ENCODE measurements around the gene SLC10A1. TPM values are rescaled to one million over a fixed set of nuclear protein-coding genes. Genes with fewer than 3 reads are reported as not detected.
A peak's percentile ranks its signal among the peaks of the same experiment; 100 is the strongest.

SLC10A1 gene
- total RNA-seq, 1 experiment from 2014 or later: not detected

DNA sequence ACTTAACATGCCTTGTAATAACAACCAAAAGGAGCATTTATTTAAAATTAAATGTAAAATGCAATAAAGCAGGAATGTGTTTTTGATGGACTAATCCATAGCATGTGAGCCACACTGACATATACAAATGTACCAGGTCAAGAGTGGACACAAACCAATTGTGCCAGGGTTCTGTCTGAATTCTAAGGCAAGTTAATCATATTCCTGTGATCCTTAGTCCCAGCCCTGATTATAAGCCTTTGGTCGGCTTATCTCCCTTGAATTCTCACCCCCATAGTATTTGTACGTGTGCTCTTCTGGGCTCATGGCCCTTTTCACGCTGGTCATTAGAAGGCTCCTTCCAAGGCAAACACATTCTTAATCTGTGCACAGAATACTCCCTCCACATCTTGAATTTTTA lies 40.7 kb downstream of the SLC10A1 start:
- Histone ChIP-seq H3K27ac (ENCODE audit: low read length) (no peak overlapping the region), H4K20me1 (ENCODE audit: insufficient read depth, low read depth, low read length) (no peaks in the 10 kb centered on the region), H3K36me3 (ENCODE audit: insufficient read depth, low read length) (no peaks in the 10 kb centered on the region), H3K4me2 (ENCODE audit: low read depth, low read length, poor library complexity, severe bottlenecking) (no peak overlapping the region), H3K4me1 (ENCODE audit: low read length) (peaks cover 11% of the 10 kb centered on the region), H3K4me3 (ENCODE audit: low read length) (no peak overlapping the region), H3K9me3 (ENCODE audit: low read length) (no peaks in the 10 kb centered on the region), H3K79me2 (ENCODE audit: low read length) (no peaks in the 10 kb centered on the region), H3K27me3 (ENCODE audit: low read length) (no peaks in the 10 kb centered on the region), H2AFZ (ENCODE audit: low read length) (no peak overlapping the region), H3K9me2 (replicated peaks; ENCODE audit: insufficient read depth, low read length) (0 out of 2 replicates have a peak, but pooled peaks cover 4% of the 10 kb centered on the region), H3K9ac (ENCODE audit: low read length) (no peak overlapping the region)
- DNase-seq: no peak

DNA sequence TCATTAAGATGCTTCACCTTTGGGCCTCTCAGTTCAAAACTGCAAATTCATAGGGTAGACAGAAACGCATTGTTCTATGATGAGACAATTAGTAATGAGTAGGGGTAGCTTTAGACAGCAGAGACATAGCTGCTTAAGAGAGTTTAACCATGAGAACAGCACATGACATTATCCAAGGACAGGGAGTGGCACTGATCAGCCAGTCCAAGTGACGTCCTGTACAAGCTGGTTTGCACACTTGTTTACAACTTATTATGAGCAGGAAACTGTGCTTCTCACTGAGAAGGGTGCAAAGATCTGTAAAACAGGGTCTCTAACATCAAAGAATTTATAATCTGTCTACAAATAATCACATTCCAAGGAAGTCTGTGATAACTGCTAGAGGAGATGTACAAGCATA lies 41.3 kb downstream of the SLC10A1 start:
- peak overlapping the region; percentile 16; the same call in 1 of the 2 replicates for H2AFZ ChIP-seq (ENCODE audit: low read length)
- DNase-seq: no peak
- H4K20me1 ChIP-seq (ENCODE audit: insufficient read depth, low read depth, low read length): no peaks in the 10 kb centered on the region
- no peak overlapping the region for H3K4me3 ChIP-seq (ENCODE audit: low read length)
- H3K79me2 ChIP-seq (ENCODE audit: low read length): no peaks in the 10 kb centered on the region
- no peak overlapping the region for H3K9ac ChIP-seq (ENCODE audit: low read length)
- peaks cover 10% of the 10 kb centered on the region for H3K4me1 ChIP-seq (ENCODE audit: low read length)
- H3K9me3 ChIP-seq (ENCODE audit: low read length): no peaks in the 10 kb centered on the region
- no peaks in the 10 kb centered on the region for H3K27me3 ChIP-seq (ENCODE audit: low read length)
- H3K27ac ChIP-seq (ENCODE audit: low read length): no peak overlapping the region
- no peak overlapping the region for H3K4me2 ChIP-seq (ENCODE audit: low read depth, low read length, poor library complexity, severe bottlenecking)
- 0 out of 2 replicates have a peak, but pooled peaks cover 4% of the 10 kb centered on the region for H3K9me2 ChIP-seq (replicated peaks; ENCODE audit: insufficient read depth, low read length)
- no peaks in the 10 kb centered on the region for H3K36me3 ChIP-seq (ENCODE audit: insufficient read depth, low read length)

DNA sequence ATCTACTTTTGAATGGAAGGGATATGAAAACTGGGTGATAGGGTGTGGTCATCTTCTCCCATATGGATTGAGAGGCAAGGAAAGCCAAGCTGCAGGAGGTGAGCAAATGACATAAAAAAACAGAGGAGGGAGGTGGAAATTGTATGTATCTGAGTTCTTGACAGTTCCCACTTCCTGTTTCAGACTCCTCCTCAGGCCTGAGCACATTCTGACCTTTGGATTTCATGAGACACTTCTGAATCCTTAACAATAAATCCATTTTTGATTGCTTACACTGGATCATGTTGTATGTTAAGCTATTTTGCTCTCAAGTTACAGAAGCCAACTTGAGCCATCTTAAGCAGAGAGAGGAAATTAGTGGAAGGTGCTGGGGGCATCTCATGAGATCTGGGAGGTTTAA lies 41.7 kb downstream of the SLC10A1 start:
- no peak overlapping the region for H3K4me2 ChIP-seq (ENCODE audit: low read depth, low read length, poor library complexity, severe bottlenecking)
- H3K4me3 ChIP-seq (ENCODE audit: low read length): no peak overlapping the region
- H3K27ac ChIP-seq (ENCODE audit: low read length): no peak overlapping the region

DNA sequence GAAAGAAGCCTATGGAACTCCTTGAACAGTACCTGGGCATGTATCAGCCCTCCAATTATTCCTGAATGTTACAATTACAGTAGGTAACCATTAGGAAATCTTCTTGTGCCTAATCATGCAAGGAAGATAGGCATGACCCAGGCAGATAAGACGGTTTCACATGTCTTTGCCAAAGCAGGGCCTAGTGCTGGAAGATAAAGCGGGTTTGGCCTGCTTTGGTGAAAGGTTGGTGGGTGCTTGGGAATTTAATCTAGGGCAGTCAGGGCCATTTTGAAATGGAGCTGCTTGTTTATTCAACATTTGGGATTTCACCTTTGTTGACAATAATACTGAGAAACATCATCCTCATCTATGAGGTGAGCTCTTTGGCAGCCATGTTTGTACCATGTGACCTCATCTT lies 42.6 kb downstream of the SLC10A1 start:
- Histone ChIP-seq H3K9me3 (ENCODE audit: low read length) (no peaks in the 10 kb centered on the region), H3K27ac (ENCODE audit: low read length) (no peak overlapping the region), H3K9ac (ENCODE audit: low read length) (no peak overlapping the region), H3K4me2 (ENCODE audit: low read depth, low read length, poor library complexity, severe bottlenecking) (no peak overlapping the region), H3K9me2 (replicated peaks; ENCODE audit: insufficient read depth, low read length) (0 out of 2 replicates have a peak, but pooled peaks cover 4% of the 10 kb centered on the region), H2AFZ (ENCODE audit: low read length) (no peak overlapping the region), H3K36me3 (ENCODE audit: insufficient read depth, low read length) (no peaks in the 10 kb centered on the region), H3K4me1 (ENCODE audit: low read length) (peaks cover 9% of the 10 kb centered on the region), H3K79me2 (ENCODE audit: low read length) (no peaks in the 10 kb centered on the region), H3K4me3 (ENCODE audit: low read length) (no peak overlapping the region), H4K20me1 (ENCODE audit: insufficient read depth, low read depth, low read length) (no peaks in the 10 kb centered on the region), H3K27me3 (ENCODE audit: low read length) (no peaks in the 10 kb centered on the region)
- no peak for DNase-seq

More for the DNA sequence above, 41.7 kb downstream of the SLC10A1 start:
- Histone ChIP-seq H4K20me1 (ENCODE audit: insufficient read depth, low read depth, low read length) (no peaks in the 10 kb centered on the region), H3K27me3 (ENCODE audit: low read length) (no peaks in the 10 kb centered on the region), H3K4me1 (ENCODE audit: low read length) (peaks cover 9% of the 10 kb centered on the region), H3K36me3 (ENCODE audit: insufficient read depth, low read length) (no peaks in the 10 kb centered on the region), H3K9ac (ENCODE audit: low read length) (no peak overlapping the region), H3K9me2 (replicated peaks; ENCODE audit: insufficient read depth, low read length) (0 out of 2 replicates have a peak, but pooled peaks cover 4% of the 10 kb centered on the region), H2AFZ (ENCODE audit: low read length) (peak overlapping the region; percentile 16; the same call in 1 of the 2 replicates), H3K79me2 (ENCODE audit: low read length) (no peaks in the 10 kb centered on the region), H3K9me3 (ENCODE audit: low read length) (no peaks in the 10 kb centered on the region)
- no peak for DNase-seq

DNA sequence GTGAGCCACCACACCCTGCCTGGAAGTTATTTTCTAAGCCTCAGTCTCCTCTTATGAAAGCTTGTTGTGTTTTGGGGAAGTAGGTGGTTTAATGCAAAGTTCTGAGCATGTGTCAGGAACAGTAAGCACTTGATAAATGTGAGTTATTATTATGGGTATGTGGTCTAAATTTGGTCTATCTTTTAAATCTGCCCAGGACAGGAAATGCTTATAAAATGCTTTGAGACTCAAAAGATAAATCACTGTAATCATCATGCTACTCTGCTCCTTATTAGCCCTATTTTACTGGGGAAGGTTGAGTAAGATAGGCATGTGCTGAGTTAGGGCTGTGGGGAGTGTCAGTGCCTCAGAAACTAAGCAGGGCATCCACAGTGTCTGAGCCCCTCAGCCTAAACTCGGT lies 43.2 kb downstream of the SLC10A1 start:
- no peaks in the 10 kb centered on the region for H3K27me3 ChIP-seq (ENCODE audit: low read length)
- no peaks in the 10 kb centered on the region for H3K79me2 ChIP-seq (ENCODE audit: low read length)
- peaks cover 9% of the 10 kb centered on the region for H3K4me1 ChIP-seq (ENCODE audit: low read length)
- H3K9ac ChIP-seq (ENCODE audit: low read length): no peak overlapping the region
- no peaks in the 10 kb centered on the region for H4K20me1 ChIP-seq (ENCODE audit: insufficient read depth, low read depth, low read length)
- peak; percentile 53 for DNase-seq
- no peaks in the 10 kb centered on the region for H3K9me3 ChIP-seq (ENCODE audit: low read length)
- no peak overlapping the region for H3K4me3 ChIP-seq (ENCODE audit: low read length)
- no peak overlapping the region for H2AFZ ChIP-seq (ENCODE audit: low read length)
- H3K36me3 ChIP-seq (ENCODE audit: insufficient read depth, low read length): no peaks in the 10 kb centered on the region
- 0 out of 2 replicates have a peak, but pooled peaks cover 4% of the 10 kb centered on the region for H3K9me2 ChIP-seq (replicated peaks; ENCODE audit: insufficient read depth, low read length)
- H3K4me2 ChIP-seq (ENCODE audit: low read depth, low read length, poor library complexity, severe bottlenecking): no peak overlapping the region
- no peak overlapping the region for H3K27ac ChIP-seq (ENCODE audit: low read length)

DNA sequence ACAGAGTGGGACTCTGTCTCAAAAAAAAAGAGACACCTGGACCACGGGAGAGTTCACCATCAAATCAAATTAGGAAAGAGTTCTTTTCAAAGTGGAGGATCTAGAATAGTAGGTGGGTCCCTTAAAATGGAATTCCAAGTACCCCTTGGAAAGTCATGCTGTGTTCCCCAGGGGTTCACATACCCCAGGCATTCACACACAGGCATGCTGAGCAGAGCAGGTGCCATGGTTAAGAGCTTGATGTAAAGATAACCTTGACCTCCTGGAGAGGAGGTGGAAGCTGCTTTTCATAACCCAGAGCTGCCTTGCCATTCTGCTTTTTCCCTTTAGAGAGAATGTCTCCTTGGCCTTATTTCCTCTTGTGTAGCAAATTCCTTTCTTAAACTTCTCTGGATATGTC lies 44.3 kb downstream of the SLC10A1 start:
- Histone ChIP-seq H2AFZ (ENCODE audit: low read length) (no peak overlapping the region), H3K36me3 (ENCODE audit: insufficient read depth, low read length) (no peaks in the 10 kb centered on the region), H3K79me2 (ENCODE audit: low read length) (no peaks in the 10 kb centered on the region), H3K9ac (ENCODE audit: low read length) (no peak overlapping the region), H3K4me2 (ENCODE audit: low read depth, low read length, poor library complexity, severe bottlenecking) (no peak overlapping the region), H3K27me3 (ENCODE audit: low read length) (no peaks in the 10 kb centered on the region), H3K9me3 (ENCODE audit: low read length) (no peaks in the 10 kb centered on the region), H4K20me1 (ENCODE audit: insufficient read depth, low read depth, low read length) (no peaks in the 10 kb centered on the region), H3K4me3 (ENCODE audit: low read length) (no peak overlapping the region), H3K4me1 (ENCODE audit: low read length) (peaks cover 9% of the 10 kb centered on the region), H3K9me2 (replicated peaks; ENCODE audit: insufficient read depth, low read length) (0 out of 2 replicates have a peak, but pooled peaks cover 4% of the 10 kb centered on the region), H3K27ac (ENCODE audit: low read length) (no peak overlapping the region)
- no peak for DNase-seq

DNA sequence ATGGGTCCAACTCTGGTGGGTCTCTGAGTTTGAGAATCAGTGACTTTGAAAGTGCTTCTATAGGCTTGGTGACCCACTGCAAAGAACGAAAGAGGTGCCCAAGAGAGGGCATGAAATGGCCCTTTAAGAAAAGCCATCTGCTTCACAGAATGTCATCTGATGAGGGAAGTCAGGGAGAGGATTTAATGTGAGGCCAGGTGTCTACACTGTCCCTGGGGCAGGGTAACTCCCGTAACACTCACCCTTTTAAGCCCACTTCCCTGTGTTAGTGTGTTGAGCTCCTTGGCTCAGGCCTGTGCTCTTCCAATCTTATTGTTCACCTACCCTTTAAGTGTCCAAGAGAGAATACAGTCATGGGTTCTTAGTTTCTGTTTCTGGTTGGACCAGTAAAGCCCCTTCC lies 46.5 kb downstream of the SLC10A1 start:
- no peak overlapping the region for H3K9ac ChIP-seq (ENCODE audit: low read length)
- no peak overlapping the region for H3K27ac ChIP-seq (ENCODE audit: low read length)
- H3K4me2 ChIP-seq (ENCODE audit: low read depth, low read length, poor library complexity, severe bottlenecking): no peak overlapping the region
- no peaks in the 10 kb centered on the region for H3K9me3 ChIP-seq (ENCODE audit: low read length)
- 0 out of 2 replicates have a peak, but pooled peaks cover 4% of the 10 kb centered on the region for H3K9me2 ChIP-seq (replicated peaks; ENCODE audit: insufficient read depth, low read length)
- no peaks in the 10 kb centered on the region for H4K20me1 ChIP-seq (ENCODE audit: insufficient read depth, low read depth, low read length)
- no peaks in the 10 kb centered on the region for H3K27me3 ChIP-seq (ENCODE audit: low read length)
- H2AFZ ChIP-seq (ENCODE audit: low read length): no peak overlapping the region
- H3K4me3 ChIP-seq (ENCODE audit: low read length): no peak overlapping the region
- no peak for DNase-seq
- no peaks in the 10 kb centered on the region for H3K79me2 ChIP-seq (ENCODE audit: low read length)
- H3K4me1 ChIP-seq (ENCODE audit: low read length): peaks cover 9% of the 10 kb centered on the region
- H3K36me3 ChIP-seq (ENCODE audit: insufficient read depth, low read length): no peaks in the 10 kb centered on the region

DNA sequence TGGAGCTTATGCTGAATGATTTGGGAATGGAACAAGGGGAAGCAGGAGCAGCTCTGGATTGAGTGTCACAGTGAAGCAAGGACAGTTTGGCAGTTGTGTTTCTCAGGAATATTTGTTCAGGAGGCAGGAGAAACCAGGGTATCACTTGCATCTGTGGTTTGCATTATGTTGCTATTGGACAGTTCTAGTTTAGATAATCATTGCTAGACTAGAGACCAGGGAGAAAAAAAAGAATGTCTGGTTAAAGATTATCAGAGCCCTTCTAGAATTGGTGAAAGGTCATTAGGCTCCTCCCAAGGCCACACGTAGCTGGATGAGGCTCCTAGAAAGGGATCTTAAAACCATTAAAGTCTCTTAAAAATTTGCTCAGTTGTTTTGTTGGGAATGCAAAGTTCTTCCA lies 47.1 kb downstream of the SLC10A1 start:
- H3K4me1 ChIP-seq (ENCODE audit: low read length): peaks cover 9% of the 10 kb centered on the region
- H3K27me3 ChIP-seq (ENCODE audit: low read length): no peaks in the 10 kb centered on the region
- no peak overlapping the region for H3K4me2 ChIP-seq (ENCODE audit: low read depth, low read length, poor library complexity, severe bottlenecking)
- 0 out of 2 replicates have a peak, but pooled peaks cover 4% of the 10 kb centered on the region for H3K9me2 ChIP-seq (replicated peaks; ENCODE audit: insufficient read depth, low read length)
- H2AFZ ChIP-seq (ENCODE audit: low read length): no peak overlapping the region
- H4K20me1 ChIP-seq (ENCODE audit: insufficient read depth, low read depth, low read length): no peaks in the 10 kb centered on the region
- no peaks in the 10 kb centered on the region for H3K36me3 ChIP-seq (ENCODE audit: insufficient read depth, low read length)
- H3K4me3 ChIP-seq (ENCODE audit: low read length): no peak overlapping the region
- no peak overlapping the region for H3K27ac ChIP-seq (ENCODE audit: low read length)
- DNase-seq: no peak
- no peaks in the 10 kb centered on the region for H3K79me2 ChIP-seq (ENCODE audit: low read length)
- no peak overlapping the region for H3K9ac ChIP-seq (ENCODE audit: low read length)
- no peaks in the 10 kb centered on the region for H3K9me3 ChIP-seq (ENCODE audit: low read length)

Measured in Karpas-422 (cell line).